HL-60/S4 (cell line): ENCODE data around the gene RFLNA.

Experiments used
- in situ Hi-C: fragments of 300-500 bp; cut with MboI; formaldehyde crosslinking; loops from 2 replicates; pipeline ENCODE4 v1.14.3; 2022; ENCODE audit warnings: low sequenced_read_pairs

RFLNA gene

DNA sequence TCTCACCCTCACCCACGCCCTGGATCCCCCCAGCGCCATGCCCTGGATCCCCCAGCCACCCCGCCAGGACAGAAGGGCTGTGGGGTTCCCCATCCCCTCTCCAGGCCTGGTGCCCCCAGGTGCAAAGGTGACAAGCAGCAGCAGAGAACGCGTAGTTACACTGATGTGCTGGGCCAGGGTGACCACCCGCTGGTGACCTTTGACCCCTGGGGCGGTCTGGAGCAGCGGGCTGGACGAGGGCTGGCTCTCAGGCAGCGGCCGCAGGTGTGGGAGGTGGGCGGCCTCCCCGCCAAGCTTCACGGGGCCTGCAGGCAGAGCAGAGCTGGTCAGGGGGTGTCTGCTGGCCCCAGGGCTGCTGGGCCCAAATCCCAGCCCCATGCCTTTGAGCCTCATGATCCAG lies 40.1 kb downstream of the RFLNA start:
- in situ Hi-C loops, result loop anchor here (10.0 kb wide), 1 partner anchor 430 kb away; no protein-coding TSS in a partner anchor

DNA sequence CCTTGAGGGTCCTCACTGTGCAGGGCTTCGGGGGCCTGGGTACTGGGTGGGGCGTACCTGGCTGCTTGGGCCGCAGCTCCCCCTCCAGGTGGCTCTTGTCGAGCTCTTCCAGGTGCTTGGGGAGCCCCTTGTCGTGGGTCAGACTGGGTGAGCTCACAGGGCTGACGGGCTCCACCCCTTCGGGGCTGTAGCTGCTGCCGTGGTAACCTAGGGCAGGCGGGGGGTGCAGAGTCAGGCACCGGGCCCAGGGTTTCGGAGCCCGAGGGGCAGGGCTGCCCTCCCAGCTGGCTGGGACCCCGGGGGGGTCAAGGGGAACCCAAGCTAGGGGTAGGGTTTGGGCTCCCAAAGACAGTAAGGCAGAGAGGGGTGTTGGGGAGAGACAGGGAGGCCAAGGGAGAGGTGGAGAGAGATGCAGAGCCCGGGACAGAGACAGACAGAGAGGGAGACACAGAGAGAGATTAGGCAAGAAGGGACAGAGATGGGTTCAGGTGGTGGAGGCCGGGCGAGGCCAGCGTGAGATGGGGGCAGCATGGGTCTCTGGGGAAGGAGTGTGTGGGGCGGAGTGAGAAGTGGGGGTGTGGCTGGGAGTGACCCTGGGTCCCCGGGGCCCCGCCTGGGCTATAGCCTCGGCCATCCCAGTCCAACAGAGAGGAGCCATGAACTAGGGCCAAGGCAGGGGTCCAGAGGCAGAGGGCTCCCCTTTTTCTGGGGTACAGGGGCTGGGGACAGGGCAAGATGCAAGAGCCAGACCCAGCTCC lies 40.7 kb downstream of the RFLNA start:
- in situ Hi-C loops, result loop anchor here (10.0 kb wide), 1 partner anchor 429 kb away; no protein-coding TSS in a partner anchor

DNA sequence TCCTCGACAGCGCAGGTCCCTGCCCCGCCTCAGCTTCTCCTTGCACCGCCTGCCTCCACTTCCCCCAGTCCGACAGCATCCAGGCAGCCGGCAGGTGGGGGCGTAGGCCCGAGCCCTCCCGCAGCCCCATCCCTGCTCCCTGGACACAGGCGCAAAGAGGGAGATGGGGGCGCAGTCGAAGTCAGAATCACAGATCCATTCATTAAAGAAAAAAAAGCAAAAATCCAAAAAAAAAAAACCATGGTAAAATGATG lies 41.2 kb downstream of the RFLNA start:
- in situ Hi-C loops, result loop anchor here (10.0 kb wide), 1 partner anchor 429 kb away; no protein-coding TSS in a partner anchor

DNA sequence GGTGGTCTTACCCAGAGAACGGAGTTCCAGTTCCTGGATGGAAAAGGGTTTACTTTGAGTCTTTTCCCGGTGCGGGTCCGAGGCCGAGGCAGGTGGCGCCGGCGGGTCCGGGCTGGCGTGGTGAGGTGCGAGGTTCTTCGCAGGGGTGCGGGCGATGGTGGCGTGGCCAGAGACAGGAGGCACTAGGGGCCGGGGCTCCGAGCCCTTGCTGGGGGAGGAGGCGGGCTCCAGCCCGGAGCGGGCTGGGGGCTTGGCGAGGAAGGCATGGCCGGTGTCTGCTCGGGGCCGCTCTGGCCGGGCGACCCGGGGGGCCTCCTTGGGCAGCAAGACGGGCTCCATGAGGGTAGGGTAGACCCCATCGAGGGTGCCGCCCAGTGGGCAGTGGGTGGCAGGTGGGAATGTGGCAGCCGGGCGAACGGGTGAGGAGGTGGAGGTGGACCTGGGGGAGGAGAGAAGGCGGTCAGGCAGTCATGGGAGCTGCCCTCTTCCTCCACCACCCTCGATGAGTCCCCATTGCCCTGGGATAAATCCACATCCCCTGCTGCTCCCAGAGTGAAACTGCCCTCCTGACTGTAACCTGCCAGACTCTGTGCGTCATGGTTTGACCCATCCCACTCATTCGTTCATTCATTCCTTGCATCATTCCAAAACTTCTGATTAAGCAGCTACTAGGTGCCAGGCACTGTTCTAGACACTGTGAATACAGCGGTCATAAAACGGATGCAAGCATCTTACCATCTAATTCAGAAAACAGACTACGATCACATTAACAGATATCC lies 42.0 kb downstream of the RFLNA start:
- in situ Hi-C loops, result loop anchor here (10.0 kb wide), 1 partner anchor 428 kb away; no protein-coding TSS in a partner anchor

DNA sequence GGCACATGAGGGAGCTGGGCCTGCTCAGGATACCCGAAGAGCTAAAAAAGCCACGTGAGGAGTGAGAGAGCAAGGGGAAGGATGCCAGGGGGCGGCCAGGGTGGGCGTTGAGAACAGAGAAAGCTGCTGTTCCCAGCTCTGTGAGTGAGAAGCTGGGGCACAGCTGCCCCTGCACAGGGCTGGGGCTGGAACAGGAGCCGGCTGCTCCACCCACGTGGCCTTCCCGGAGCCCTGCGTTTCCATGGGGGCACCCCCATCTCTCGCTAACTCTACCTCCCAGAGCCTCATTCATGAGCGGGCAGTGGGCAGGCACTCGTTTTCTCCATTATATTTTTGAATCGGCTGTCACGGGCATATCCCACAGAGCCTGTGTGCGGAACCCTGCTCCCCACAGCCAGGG lies 42.7 kb downstream of the RFLNA start:
- in situ Hi-C loops, result loop anchor here (10.0 kb wide), 1 partner anchor 427 kb away; no protein-coding TSS in a partner anchor

DNA sequence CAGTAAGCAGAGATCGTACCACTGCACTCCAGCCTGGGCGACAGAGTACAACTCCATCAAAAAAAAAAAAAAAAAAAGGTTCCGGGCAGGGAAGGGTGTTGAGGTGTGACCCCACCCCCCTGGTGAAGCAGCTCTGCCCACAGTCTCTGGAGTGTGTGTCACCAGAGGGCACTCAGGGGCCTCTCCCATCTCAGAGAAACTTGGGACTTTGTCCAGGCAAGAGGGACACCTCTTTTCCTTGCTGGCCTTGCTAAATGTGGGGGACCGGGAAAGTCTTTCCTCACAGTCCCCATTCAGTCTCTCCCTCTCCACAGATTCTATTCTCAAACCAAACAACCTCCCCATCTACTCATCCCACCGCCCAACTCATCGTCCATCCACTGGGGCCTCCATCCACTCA lies 43.6 kb downstream of the RFLNA start:
- in situ Hi-C loops, result loop anchor here (10.0 kb wide), 1 partner anchor 426 kb away; no protein-coding TSS in a partner anchor

DNA sequence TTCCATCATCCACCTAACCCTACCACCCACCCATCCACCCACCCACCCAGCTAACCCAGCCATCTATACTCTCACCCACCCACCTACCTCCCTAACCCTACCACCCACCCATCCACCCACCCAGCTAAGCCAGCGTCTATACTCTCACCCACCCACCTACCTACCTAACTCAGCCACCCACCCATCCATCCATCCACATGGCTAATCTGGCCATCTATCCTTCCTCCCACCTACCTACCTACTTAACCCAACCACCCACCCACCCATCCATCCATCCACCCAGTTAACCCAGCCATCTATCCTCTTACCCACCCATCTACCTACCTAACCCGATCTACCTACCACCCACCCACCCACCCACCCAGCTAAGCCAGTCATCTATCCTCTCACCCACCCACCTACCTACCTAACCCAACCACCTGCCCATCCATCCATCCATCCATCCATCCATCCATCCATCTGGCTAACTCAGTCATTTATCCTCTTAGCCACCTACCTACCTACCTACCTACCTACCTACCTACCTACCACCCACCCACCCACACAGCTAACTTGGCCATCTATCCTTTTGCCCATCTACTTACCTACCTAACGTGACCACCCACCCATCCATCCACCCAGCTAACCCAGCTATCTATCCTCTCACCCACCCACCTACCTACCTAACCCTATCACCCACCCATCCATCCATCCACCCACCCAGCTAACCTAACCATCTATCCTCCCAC lies 44.1 kb downstream of the RFLNA start:
- in situ Hi-C loops, result loop anchor here (10.0 kb wide), 1 partner anchor 426 kb away; no protein-coding TSS in a partner anchor

DNA sequence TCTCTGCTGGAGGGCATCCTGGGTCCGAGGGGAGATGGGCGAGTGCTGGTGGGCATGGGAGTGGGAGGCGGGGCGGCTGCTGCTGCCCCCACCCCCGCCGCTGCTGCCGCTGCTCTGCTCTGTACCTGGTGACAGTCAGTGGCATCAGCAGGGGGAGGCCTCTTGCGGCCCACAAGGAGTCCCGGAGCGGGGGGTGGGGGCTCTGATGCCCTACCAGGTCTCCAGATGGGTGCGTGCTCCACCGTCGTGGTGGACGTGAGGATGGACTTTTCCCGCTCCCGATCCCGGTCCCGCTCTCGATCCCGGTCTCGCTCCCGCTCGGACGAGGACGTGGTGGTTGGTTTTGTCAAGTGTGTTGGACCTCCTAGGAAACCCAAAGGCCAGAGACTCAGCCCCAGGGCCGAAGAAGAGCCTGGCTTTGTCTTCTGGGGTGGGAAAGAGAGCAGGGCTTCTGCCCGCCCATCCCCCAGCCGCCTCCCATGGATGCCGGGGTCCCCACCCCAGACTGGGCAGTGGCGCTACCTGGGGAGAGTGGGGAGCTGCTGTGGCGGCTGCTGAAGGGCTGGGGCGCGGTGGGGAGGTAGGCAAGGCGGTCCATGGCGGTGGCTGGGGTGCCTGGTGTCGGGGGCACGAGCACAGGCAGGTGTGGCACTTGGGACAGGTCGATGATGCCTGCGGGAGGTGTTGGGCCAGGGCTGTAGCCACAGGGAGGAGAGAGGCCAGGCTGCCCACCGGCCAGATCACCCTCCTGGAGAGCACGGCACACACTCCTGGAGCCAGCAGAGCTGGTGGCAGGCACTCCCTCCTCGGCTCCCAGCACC lies 45.4 kb downstream of the RFLNA start:
- in situ Hi-C loops, result no loop called here

DNA sequence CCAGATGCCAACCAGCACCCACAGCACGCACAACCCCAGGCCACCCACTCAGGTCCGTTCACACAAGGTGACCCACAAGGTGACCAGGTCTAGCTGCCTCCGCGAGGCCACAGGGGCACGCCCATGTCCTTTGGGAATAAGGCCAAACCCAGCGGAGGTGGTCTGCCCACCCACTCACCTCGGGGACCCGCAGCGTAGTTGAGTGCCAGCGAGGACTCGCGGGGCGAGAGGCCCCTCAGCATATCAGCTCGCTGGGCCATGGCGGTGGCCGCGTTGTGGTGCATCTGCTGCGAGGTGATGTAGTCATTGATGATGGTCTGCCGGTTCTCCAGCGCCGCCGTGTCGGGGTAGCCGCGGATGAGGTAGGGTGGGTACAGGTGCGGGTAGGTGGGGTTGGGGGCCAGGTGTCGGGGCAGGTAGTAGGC lies 46.8 kb downstream of the RFLNA start:
- in situ Hi-C loops, result no loop called here

DNA sequence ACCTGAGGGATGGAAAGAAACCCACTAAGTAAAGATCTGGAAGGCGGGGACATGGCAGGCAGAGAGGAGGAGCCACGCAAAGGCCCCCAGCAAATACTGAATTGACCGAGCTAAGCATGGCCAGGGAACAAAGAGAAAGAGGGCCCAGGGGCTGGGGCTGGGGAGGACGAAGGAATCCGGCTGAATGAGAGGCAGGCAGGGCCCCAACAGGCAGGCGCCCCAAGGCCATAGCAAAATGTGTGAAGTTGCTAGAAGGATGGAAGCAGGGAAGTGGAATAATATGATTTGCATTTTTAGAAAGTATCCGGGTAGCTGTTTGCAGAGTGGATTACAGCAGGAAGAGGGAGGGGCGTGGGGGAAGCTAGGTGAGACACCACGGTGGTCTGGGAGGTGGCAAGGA lies 49.1 kb downstream of the RFLNA start:
- in situ Hi-C loops, result no loop called here

DNA sequence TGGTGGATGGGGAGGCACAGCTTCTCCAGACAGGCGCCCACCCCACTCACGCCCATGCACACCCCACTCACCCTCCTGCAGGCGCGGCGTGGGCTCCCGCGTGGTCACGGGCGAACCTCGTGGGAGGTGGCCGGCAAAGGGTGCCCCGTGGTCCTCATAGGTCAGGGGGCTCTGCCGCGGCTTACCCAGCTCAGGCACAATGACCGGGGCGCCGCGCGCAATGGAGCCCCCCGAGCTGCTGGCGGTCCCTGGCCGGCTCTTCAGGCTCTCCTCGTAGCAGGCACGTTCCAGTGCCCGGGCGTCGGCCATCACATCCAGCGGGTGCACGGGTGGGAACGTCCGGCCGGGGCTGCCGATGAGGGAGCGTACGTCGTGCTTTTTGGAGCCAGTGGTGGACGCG lies 49.6 kb downstream of the RFLNA start:
- in situ Hi-C loops, result no loop called here

DNA sequence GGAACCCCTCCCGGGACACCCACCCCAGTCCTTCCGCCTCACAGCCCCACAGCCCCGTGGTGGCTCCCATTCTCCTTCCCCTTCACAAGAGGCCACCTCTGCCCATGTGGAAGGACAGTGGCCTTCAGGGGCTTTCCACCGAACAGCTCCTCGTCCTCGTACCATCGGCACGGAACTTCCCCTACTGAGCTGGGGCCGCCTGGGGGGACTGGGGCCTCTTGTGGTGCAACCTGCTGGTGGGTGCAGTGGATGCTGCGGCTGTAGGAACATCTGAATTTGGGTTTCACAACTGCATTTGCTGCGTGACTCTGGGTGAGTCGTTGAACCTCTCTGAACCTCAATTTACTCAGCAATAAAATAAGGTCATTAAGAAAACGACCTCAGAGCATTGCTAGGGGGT lies 50.9 kb downstream of the RFLNA start:
- in situ Hi-C loops, result no loop called here

DNA sequence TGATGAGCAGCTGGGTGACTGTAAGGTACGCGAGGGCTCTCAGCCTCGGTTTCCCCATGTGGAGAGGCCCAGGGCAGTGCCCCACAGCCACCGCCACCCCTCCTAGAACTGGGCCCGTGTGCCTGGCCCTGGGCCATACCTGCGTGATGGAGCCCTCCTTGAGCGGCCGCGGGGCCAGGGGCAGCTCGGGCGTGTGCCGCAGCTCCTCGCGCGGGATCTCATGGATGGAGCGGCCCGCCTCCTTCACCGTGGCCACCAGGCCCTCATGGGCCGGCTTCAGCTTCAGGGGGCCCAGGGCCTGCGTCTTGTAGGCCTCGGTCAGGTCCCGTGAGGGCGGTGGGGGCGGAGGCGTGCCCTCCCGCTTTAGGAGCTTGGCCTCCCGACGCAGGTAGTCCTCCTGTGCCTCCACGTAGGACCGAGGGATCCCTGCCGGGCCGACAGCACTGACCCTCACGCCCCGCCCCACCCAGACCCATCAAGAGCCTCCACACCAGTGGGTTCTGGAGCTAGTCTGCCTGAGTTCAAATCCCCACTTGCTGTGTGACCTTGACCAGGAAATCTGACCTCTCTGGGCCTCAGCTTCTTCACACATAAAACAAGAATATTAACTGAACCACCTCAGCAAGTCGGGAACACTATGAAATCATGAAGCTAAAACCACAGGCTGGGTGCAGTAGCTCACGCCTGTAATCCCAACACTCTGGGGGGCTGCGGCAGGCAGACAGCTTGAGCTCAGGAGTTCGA lies 51.7 kb downstream of the RFLNA start:
- in situ Hi-C loops, result no loop called here

DNA sequence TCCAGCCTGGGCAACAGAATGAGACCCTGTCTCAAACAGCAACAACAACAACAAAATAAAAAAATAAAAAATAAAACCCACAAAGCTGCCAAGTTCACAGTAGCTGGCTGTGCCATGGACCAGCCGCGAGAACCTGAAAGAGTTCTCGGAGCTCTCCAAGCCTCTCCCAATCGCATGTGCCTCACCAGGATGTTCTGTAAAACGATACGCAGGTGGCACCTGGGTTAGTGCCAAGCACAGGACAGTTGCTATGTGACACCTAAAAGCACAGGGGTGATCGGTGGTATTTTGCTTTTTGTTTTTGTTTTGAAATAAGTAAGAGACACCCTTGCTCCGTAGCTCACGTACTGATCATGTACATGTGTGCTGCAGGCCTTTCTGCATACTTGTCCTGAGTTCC lies 52.4 kb downstream of the RFLNA start:
- in situ Hi-C loops, result no loop called here

DNA sequence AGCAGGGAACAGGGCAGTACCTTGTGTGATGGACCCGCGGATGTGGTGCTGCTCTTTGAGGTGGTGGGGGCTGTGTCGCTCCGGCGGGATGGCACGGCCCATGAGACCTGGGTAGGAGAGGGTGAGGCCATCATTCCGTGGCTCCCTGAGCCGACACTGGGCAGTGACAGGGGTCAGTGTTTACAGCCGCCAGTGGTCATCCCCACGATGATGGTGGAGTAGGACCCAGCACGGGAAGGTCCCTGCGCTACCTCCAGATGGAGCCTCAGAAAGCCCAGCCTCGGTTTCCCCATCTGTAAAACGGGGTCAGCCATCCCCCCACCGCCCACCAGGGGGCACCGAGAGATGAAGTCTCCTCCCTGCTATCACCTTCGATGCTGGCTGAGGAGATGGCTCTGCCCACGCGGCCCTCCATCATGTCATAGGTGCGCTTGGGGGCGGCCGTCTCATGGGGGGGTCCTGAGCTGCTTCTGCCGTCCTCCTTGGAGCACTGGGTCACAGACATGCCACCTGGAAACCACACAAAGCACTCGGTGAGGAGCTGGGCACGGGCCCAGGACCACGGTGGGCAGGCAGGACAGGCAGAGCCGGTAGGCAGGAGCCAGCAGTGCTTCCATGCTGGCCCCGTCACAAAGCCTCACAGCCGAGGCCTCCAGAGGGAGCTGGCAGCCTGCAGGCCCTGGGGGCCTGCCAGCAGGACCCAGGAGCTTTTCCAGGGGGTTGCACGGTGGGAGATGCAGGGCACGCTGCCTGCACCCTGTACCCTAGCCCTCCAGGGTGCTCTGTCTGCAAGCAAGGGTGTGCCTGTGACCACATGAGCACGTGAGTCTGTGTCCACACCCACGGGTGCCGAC lies 53.1 kb downstream of the RFLNA start:
- in situ Hi-C loops, result no loop called here

DNA sequence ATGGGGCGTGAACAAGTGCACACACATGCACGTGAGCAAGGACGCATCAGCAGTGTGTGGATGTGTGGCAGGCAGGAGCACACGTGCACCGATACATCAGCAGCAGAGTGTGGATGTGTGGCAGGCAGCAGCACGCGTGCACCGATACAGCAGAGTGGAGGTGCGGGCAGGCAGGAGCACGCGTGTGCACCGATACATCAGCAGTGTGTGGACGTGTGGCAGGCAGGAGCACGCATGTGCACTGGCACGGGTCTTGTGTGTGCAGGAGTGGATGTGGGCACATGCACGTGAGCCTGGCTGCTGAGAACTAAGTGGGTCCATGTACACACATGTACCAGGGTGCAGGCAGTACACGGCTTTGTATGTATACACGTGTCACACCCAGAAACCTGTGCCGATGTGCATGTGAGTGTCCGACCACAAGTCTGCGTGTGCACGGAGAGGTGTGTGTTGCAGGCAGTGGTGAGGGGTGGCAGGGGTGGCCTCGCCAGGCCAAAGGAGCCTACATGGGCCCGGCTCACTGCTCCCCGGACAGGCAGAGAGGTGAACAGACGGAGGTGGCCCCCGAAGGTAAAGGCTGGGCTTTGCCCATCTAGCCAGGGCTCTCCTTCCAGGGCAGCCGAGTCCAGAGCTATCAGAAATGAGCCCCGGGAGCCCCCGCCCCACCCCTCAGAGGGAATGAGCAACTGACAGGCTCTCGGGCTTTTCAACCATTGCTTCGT lies 53.9 kb downstream of the RFLNA start:
- in situ Hi-C loops, result no loop called here

DNA sequence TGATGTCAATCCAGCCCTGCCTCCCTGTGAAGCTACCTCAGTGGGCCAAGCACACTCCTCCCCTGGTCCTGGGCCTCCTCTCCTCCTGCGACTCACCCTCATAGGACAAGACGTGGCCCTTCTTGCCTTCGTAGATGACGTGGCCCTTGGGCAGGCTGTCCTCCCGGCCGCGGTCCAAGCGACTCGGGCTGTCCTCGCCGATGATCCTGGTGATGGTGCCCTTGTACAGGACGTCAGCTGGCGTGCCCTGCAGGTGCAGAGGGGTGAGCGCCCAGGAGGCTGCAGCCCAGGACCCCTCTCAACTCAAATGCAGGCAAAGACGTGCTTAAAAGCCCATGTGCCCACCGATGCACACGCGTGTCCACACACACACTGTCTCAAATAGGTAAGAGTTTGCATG lies 55.6 kb downstream of the RFLNA start:
- in situ Hi-C loops, result no loop called here

DNA sequence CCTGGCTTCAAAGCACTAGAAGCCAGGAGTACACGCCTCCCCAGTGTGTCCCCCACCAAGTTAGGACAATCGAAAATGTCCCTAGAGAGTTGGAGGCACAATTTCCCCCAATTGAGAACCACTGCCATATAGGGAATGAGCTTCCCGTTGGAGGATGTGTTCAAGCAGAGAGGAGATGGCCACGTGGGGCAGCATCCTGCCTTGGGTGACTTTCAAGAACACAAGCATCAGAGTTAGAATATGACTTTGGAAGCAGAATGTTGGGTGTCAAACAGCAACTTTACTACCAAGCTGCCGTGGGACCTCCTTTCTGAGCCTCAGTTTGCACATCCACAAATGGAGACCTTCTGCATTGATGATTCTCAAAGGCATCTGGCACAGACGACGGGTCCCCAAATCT lies 56.5 kb downstream of the RFLNA start:
- in situ Hi-C loops, result no loop called here
